Activated CD4-positive, alpha-beta memory T cell treated with anti-CD3 and anti-CD28 coated beads for 36 hours (primary cell): ENCODE measurements around the gene HDAC8. TPM values are rescaled to one million over a fixed set of nuclear protein-coding genes. Genes with fewer than 3 reads are reported as not detected.

Experiments used
- CTCF ChIA-PET: fragments of 350-600 bp; sonication (Branson Sonifier 250); formaldehyde crosslinking; loops from one replicate; lab custom pipeline; 2021; ENCODE audit warnings: antibody characterized with exemption, inconsistent platforms; lab: Charles Lee
- POLR2A ChIA-PET: fragments of 350-600 bp; sonication (Branson Sonifier 250); formaldehyde crosslinking; loops from one replicate; lab custom pipeline; 2021; ENCODE audit warnings: antibody characterized with exemption; lab: Charles Lee
- DNase-seq: peaks from one replicate; pipeline ENCODE4 v3.0.0-alpha.2; 2020
- H3K27ac Mint-ChIP-seq: one replicate; pipeline ENCODE4 v1.8.0; 2021; ENCODE audit warnings: mixed read lengths
- H3K27me3 Mint-ChIP-seq: one replicate; pipeline ENCODE4 v1.8.0; 2021; ENCODE audit warnings: mixed read lengths
- H3K36me3 Mint-ChIP-seq: one replicate; pipeline ENCODE4 v1.8.0; 2021; ENCODE audit warnings: mixed read lengths
- H3K4me1 Mint-ChIP-seq: one replicate; pipeline ENCODE4 v1.8.0; 2021; ENCODE audit warnings: low read depth, mixed read lengths
- H3K4me3 Mint-ChIP-seq: one replicate; pipeline ENCODE4 v1.8.0; 2021; ENCODE audit warnings: mild to moderate bottlenecking, mixed read lengths
- H3K9me3 Mint-ChIP-seq: one replicate; pipeline ENCODE4 v1.8.0; 2021; ENCODE audit warnings: mixed read lengths
- intact Hi-C: fragments of 100-400 bp; cut with micrococcal nuclease; formaldehyde crosslinking; loops from one replicate; pipeline ENCODE4 v1.15.1; 2023
- total RNA-seq, 2 experiments: library from RNA; stranded (reverse); gene quantifications; one replicate each; pipeline ENCODE4 v1.2.3, GENCODE V29; 2021

HDAC8 gene
- total RNA-seq, 2 experiments from 2014 or later: 17.9 to 19.7 TPM

GRCh38 chrX:72392816-72393800 lies 179.5 kb downstream of the HDAC8 start:
- intact Hi-C loops: no loop called here
- H3K4me3 Mint-ChIP-seq: no peak overlapping the region
- CTCF ChIA-PET: no interaction called here
- DNase-seq: no peak
- H3K9me3 Mint-ChIP-seq: no peaks in the 10 kb centered on the region
- no peaks in the 10 kb centered on the region for H3K27me3 Mint-ChIP-seq
- H3K4me1 Mint-ChIP-seq: no peaks in the 10 kb centered on the region
- POLR2A ChIA-PET: no interaction called here
- H3K27ac Mint-ChIP-seq: no peak overlapping the region
- H3K36me3 Mint-ChIP-seq: no peaks in the 10 kb centered on the region

- H3K36me3 Mint-ChIP-seq: no peaks in the 10 kb centered on the region
- POLR2A ChIA-PET: no interaction called here
- no peaks in the 10 kb centered on the region for H3K9me3 Mint-ChIP-seq
- H3K4me1 Mint-ChIP-seq: no peaks in the 10 kb centered on the region
- CTCF ChIA-PET: no interaction called here
- DNase-seq: no peak
- no peak overlapping the region for H3K4me3 Mint-ChIP-seq
- no peak overlapping the region for H3K27ac Mint-ChIP-seq
- no peaks in the 10 kb centered on the region for H3K27me3 Mint-ChIP-seq
- intact Hi-C loops: no loop called here
These were observed 180.6 kb downstream of the HDAC8 start for GRCh38 chrX:72392042-72392441.

GRCh38 chrX:72387247-72387646 lies 185.4 kb downstream of the HDAC8 start:
- ChIA-PET CTCF (no interaction called here), POLR2A (no interaction called here)
- H3K27me3 Mint-ChIP-seq: no peaks in the 10 kb centered on the region
- no peaks in the 10 kb centered on the region for H3K36me3 Mint-ChIP-seq
- no peaks in the 10 kb centered on the region for H3K4me1 Mint-ChIP-seq
- no peaks in the 10 kb centered on the region for H3K9me3 Mint-ChIP-seq
- no peak for DNase-seq
- H3K4me3 Mint-ChIP-seq: no peak overlapping the region
- H3K27ac Mint-ChIP-seq: no peak overlapping the region
- intact Hi-C loops: no loop called here

GRCh38 chrX:72382202-72382595 lies 190.4 kb downstream of the HDAC8 start:
- Mint-ChIP-seq H3K4me3 (no peak overlapping the region), H3K4me1 (no peaks in the 10 kb centered on the region), H3K36me3 (no peaks in the 10 kb centered on the region), H3K9me3 (no peaks in the 10 kb centered on the region), H3K27ac (no peak overlapping the region), H3K27me3 (no peaks in the 10 kb centered on the region)
- DNase-seq: no peak
- POLR2A ChIA-PET: no interaction called here
- intact Hi-C loops: no loop called here
- CTCF ChIA-PET: no interaction called here

- Mint-ChIP-seq H3K4me1 (no peaks in the 10 kb centered on the region), H3K27ac (no peak overlapping the region), H3K36me3 (no peaks in the 10 kb centered on the region), H3K27me3 (no peaks in the 10 kb centered on the region), H3K9me3 (no peaks in the 10 kb centered on the region), H3K4me3 (no peak overlapping the region)
- ChIA-PET POLR2A (no interaction called here), CTCF (no interaction called here)
- DNase-seq: no peak
- intact Hi-C loops: no loop called here
These were observed 191.0 kb downstream of the HDAC8 start for GRCh38 chrX:72381439-72382201.

- no peaks in the 10 kb centered on the region for H3K36me3 Mint-ChIP-seq
- no peak for DNase-seq
- POLR2A ChIA-PET: no interaction called here
- no peaks in the 10 kb centered on the region for H3K4me1 Mint-ChIP-seq
- H3K9me3 Mint-ChIP-seq: no peaks in the 10 kb centered on the region
- no peak overlapping the region for H3K27ac Mint-ChIP-seq
- intact Hi-C loops: no loop called here
- no peak overlapping the region for H3K4me3 Mint-ChIP-seq
- H3K27me3 Mint-ChIP-seq: no peaks in the 10 kb centered on the region
- CTCF ChIA-PET: no interaction called here
These were observed 196.5 kb downstream of the HDAC8 start for GRCh38 chrX:72376124-72376523.

- no peak overlapping the region for H3K27ac Mint-ChIP-seq
- H3K36me3 Mint-ChIP-seq: no peaks in the 10 kb centered on the region
- no peaks in the 10 kb centered on the region for H3K9me3 Mint-ChIP-seq
- no peak for DNase-seq
- no peaks in the 10 kb centered on the region for H3K27me3 Mint-ChIP-seq
- ChIA-PET POLR2A (no interaction called here), CTCF (no interaction called here)
- intact Hi-C loops: no loop called here
- no peaks in the 10 kb centered on the region for H3K4me1 Mint-ChIP-seq
- H3K4me3 Mint-ChIP-seq: no peak overlapping the region
These were observed 199.5 kb downstream of the HDAC8 start for GRCh38 chrX:72373136-72373535.

- no peak for DNase-seq
- Mint-ChIP-seq H3K9me3 (no peaks in the 10 kb centered on the region), H3K27me3 (no peaks in the 10 kb centered on the region), H3K4me3 (no peak overlapping the region), H3K4me1 (no peaks in the 10 kb centered on the region), H3K27ac (no peak overlapping the region), H3K36me3 (no peaks in the 10 kb centered on the region)
- POLR2A ChIA-PET: no interaction called here
- CTCF ChIA-PET: no interaction called here
- intact Hi-C loops: no loop called here
These were observed 199.9 kb downstream of the HDAC8 start for GRCh38 chrX:72372735-72373134.

GRCh38 chrX:72371405-72371804 lies 201.2 kb downstream of the HDAC8 start:
- H3K27ac Mint-ChIP-seq: no peak overlapping the region
- intact Hi-C loops: no loop called here
- H3K9me3 Mint-ChIP-seq: no peaks in the 10 kb centered on the region

GRCh38 chrX:72368796-72369195 lies 203.8 kb downstream of the HDAC8 start:
- H3K27ac Mint-ChIP-seq: no peak overlapping the region
- H3K4me1 Mint-ChIP-seq: no peaks in the 10 kb centered on the region
- no peaks in the 10 kb centered on the region for H3K9me3 Mint-ChIP-seq
- no peak overlapping the region for H3K4me3 Mint-ChIP-seq
- ChIA-PET POLR2A (no interaction called here), CTCF (no interaction called here)
- intact Hi-C loops: no loop called here
- peaks cover 2% of the 10 kb centered on the region for H3K36me3 Mint-ChIP-seq
- H3K27me3 Mint-ChIP-seq: no peaks in the 10 kb centered on the region
- DNase-seq: no peak

More at GRCh38 chrX:72371405-72371804, 201.2 kb downstream of the HDAC8 start:
- no peaks in the 10 kb centered on the region for H3K4me1 Mint-ChIP-seq
- H3K36me3 Mint-ChIP-seq: no peaks in the 10 kb centered on the region
- no peak for DNase-seq
- no peak overlapping the region for H3K4me3 Mint-ChIP-seq
- no peaks in the 10 kb centered on the region for H3K27me3 Mint-ChIP-seq
- POLR2A ChIA-PET: no interaction called here
- CTCF ChIA-PET: no interaction called here

- ChIA-PET CTCF (no interaction called here), POLR2A (no interaction called here)
- peaks cover 2% of the 10 kb centered on the region for H3K36me3 Mint-ChIP-seq
- no peak for DNase-seq
- H3K9me3 Mint-ChIP-seq: no peaks in the 10 kb centered on the region
- H3K27me3 Mint-ChIP-seq: no peaks in the 10 kb centered on the region
- H3K4me3 Mint-ChIP-seq: no peak overlapping the region
- H3K4me1 Mint-ChIP-seq: no peaks in the 10 kb centered on the region
- H3K27ac Mint-ChIP-seq: no peak overlapping the region
- intact Hi-C loops: no loop called here
These were observed 205.1 kb downstream of the HDAC8 start for GRCh38 chrX:72367516-72367915.

- Mint-ChIP-seq H3K36me3 (peaks cover 2% of the 10 kb centered on the region), H3K4me1 (no peaks in the 10 kb centered on the region), H3K27ac (no peak overlapping the region), H3K4me3 (no peak overlapping the region), H3K9me3 (no peaks in the 10 kb centered on the region), H3K27me3 (no peaks in the 10 kb centered on the region)
- ChIA-PET POLR2A (no interaction called here), CTCF (no interaction called here)
- no peak for DNase-seq
- intact Hi-C loops: no loop called here
These were observed 205.8 kb downstream of the HDAC8 start for GRCh38 chrX:72366701-72367454.
